ENCODE results near the gene GAPVD1. TPM values are rescaled to one million over a fixed set of nuclear protein-coding genes. Genes with fewer than 3 reads are reported as not detected.
"Not testable (repeated sequence)": the region's sequence is repeated elsewhere in the genome, so short reads cannot be mapped to it uniquely, and the experiment has no call there.

The GAPVD1 gene
- total RNA-seq, 2 donors from 2014 or later: 37.9 to 40.0 TPM

GRCh38 chr9:125295657-125296056 is 34.0 kb downstream of the GAPVD1 start:
- DNase-seq (no peak), ATAC-seq (no peak)
- intact Hi-C loops (cut with DNase I, micrococcal nuclease): no loop called here

GRCh38 chr9:125296843-125297372 is 35.3 kb downstream of the GAPVD1 start:
- peak; percentile 93 for ATAC-seq
- intact Hi-C loops (cut with DNase I, micrococcal nuclease): no loop called here
- DNase-seq: no peak

DNA sequence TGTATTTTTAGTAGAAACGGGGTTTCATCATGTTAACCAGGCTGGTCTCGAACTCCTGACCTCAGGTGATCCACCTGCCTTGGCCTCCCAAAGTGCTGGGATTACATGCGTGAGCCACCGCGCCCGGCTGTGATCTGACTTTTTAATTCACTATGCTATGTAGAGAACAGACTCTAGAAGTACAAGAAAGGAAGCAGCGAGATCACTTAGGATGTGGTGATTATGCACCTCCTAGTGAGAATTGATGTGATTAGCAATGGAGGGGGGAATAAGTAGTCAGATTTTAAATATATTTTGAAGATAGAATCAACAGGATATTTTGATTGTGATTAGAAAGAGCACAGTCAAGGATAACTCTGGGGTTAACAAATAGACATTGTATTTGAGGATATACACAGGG is 36.3 kb downstream of the GAPVD1 start:
- ATAC-seq: no peak

DNA sequence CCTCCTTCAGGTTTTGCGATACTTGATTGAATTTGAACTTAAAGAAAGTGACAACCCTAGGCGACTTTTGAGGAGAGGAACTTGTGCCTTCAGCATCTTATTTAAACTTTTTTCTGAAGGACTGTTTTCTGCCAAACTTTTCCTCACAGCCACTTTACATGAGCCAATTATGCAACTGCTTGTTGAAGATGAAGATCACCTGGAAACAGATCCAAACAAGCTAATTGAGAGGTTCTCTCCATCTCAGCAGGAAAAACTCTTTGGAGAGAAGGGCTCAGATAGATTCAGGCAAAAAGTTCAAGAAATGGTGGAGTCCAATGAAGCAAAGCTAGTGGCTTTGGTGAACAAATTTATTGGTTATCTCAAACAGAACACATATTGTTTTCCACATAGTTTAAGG is 40.6 kb downstream of the GAPVD1 start:
- DNase-seq (no peak), ATAC-seq (no peak)
- intact Hi-C loops (cut with DNase I, micrococcal nuclease): no loop called here

More for the DNA sequence above, 36.3 kb downstream of the GAPVD1 start:
- no peak for DNase-seq
- intact Hi-C loops (cut with DNase I, micrococcal nuclease): no loop called here

GRCh38 chr9:125304273-125304672 is 42.6 kb downstream of the GAPVD1 start:
- intact Hi-C loops (cut with DNase I, micrococcal nuclease): no loop called here
- DNase-seq: no peak
- ATAC-seq: no peak

DNA sequence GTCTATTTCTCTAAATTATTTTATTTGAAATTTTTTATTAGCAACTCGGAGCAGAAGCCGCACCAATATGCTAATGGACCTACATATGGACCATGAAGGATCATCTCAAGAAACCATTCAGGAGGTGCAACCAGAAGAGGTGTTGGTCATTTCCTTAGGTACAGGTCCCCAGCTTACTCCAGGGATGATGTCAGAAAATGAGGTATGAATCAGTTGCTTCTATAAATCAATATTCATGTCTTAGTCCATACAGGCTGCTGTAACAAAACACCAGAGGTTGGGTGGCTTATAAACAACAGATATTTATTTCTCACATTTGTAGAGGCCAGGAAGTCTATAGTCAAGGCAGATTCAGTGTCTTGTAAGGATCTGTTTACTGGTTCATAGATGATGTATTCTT is 50.8 kb downstream of the GAPVD1 start:
- intact Hi-C loops (cut with DNase I, micrococcal nuclease): no loop called here
- DNase-seq (no peak), ATAC-seq (no peak)

DNA sequence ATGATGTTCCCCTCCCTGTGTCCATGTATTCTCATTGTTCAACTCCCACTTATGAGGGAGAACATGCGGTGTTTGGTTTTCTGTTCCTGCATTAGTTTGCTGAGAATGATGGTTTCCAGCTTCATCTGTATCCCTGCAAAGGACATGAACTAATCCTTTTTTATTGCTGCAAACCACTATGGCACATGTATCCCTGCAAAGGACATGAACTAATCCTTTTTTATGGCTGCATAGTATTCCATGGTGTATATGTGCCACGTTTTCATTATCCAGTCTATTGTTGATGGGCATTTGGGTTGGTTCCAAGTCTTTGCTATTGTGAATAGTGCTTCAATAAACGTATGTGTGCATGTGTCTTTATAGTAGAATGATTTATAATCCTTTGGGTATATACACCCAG is 54.7 kb downstream of the GAPVD1 start:
- DNase-seq; ATAC-seq; intact Hi-C loops (cut with DNase I, micrococcal nuclease): not testable (repeated sequence)

DNA sequence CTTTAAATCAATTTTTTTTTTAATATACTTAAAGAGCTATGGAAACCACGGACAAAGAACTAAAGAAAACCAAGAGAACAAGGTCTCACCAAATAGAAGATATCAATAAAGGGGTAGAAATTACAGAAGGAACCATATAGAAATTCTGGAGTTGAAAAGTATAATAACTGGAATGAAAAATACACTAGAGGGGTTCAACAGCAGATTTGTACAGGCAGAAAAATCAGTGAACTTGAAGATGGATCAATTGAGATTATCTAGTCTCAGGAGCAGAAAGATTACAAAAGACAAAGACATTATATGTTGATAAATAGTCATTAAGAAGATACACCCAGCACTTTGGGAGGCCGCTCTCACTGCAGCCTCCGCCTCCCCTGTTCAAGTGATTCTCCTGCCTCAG is 56.1 kb downstream of the GAPVD1 start:
- intact Hi-C loops (cut with DNase I, micrococcal nuclease): no loop called here
- ATAC-seq: no peak
- no peak for DNase-seq

DNA sequence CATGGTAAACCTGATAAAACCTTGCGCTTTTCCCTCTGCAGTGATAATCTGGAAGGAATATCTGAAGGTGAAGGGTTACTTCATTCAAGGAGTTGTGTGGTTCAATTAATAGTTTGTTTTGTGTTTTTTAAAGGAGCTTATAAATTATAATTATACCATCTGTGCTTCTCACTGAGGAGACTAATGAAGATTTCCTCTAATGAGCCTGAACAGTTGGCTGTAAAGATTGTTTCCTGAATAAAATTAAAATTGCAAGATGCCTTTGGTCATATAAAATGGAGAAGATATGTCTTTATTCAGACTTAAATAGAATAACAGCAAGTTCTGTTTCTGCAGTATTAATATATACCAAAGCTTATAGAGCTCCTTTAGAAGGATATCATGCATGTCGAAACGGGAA is 59.9 kb downstream of the GAPVD1 start:
- no peak for ATAC-seq
- intact Hi-C loops (cut with DNase I, micrococcal nuclease): no loop called here
- DNase-seq: no peak

- intact Hi-C loops (cut with DNase I, micrococcal nuclease): no loop called here
- ATAC-seq (no peak), DNase-seq (no peak)
These were observed 62.0 kb downstream of the GAPVD1 start for GRCh38 chr9:125323615-125324014.

- no peak for ATAC-seq
- DNase-seq: no peak
- intact Hi-C loops (cut with DNase I, micrococcal nuclease): no loop called here
These were observed 64.2 kb downstream of the GAPVD1 start for GRCh38 chr9:125325826-125326225.

- intact Hi-C loops (cut with DNase I, micrococcal nuclease): no loop called here
- DNase-seq (no peak), ATAC-seq (no peak)
These were observed 68.4 kb downstream of the GAPVD1 start for GRCh38 chr9:125329978-125330377.

DNA sequence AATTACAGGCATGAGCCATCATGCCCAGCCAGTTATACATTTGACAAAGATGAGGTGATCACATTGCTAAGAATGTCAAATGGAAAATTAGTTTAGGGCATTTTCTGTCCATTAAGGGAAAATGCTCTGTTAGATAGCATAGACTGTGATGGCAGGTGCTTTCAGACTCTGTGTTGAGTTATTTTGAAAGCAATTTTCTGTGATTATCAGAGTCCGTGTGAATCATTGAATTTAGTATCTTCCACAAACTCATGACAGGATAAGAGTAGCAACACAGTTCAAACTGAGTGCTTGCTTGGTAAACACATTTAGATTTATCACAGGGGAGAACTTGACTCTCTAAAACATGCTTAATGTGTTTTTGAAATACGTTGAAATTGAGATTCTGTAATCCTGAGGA is 69.0 kb downstream of the GAPVD1 start:
- DNase-seq (no peak), ATAC-seq (no peak)
- intact Hi-C loops (cut with DNase I, micrococcal nuclease): no loop called here

DNA sequence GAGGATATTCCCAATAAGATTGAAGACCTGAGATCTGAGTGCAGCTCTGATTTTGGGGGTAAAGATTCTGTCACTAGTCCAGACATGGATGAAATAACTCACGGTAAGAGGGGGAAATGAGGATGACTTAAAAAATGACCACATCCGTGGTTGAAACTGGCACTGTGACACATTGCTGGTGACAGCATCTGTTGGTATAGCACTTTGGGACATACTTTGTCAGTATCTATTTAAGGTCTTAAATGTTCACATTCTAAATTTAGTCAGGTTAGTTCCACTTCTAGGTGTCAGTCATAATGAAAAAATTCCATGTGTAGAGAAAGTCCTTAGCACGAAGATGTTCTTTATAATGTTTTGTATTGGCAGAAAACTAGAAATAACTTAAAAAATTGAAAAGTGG is 70.9 kb downstream of the GAPVD1 start:
- DNase-seq (no peak), ATAC-seq (no peak)
- intact Hi-C loops (cut with DNase I, micrococcal nuclease): no loop called here

GRCh38 chr9:125337236-125337635 is 75.6 kb downstream of the GAPVD1 start:
- DNase-seq: no peak
- ATAC-seq: no peak
- intact Hi-C loops (cut with DNase I, micrococcal nuclease): no loop called here

GRCh38 chr9:125338929-125339328 is 77.3 kb downstream of the GAPVD1 start:
- DNase-seq (no peak), ATAC-seq (no peak)
- intact Hi-C loops (cut with DNase I, micrococcal nuclease): no loop called here

- no peak for DNase-seq
- ATAC-seq: no peak
- intact Hi-C loops (cut with DNase I, micrococcal nuclease): no loop called here
These were observed 79.9 kb downstream of the GAPVD1 start for GRCh38 chr9:125341566-125341965.

- ATAC-seq: no peak
- intact Hi-C loops (cut with DNase I, micrococcal nuclease): no loop called here
- DNase-seq: no peak
These were observed 82.1 kb downstream of the GAPVD1 start for GRCh38 chr9:125343518-125344275.

GRCh38 chr9:125346080-125346732 is 84.6 kb downstream of the GAPVD1 start:
- ATAC-seq (peak; percentile 87), DNase-seq (no peak)
- intact Hi-C loops (cut with DNase I, micrococcal nuclease): no loop called here

DNA sequence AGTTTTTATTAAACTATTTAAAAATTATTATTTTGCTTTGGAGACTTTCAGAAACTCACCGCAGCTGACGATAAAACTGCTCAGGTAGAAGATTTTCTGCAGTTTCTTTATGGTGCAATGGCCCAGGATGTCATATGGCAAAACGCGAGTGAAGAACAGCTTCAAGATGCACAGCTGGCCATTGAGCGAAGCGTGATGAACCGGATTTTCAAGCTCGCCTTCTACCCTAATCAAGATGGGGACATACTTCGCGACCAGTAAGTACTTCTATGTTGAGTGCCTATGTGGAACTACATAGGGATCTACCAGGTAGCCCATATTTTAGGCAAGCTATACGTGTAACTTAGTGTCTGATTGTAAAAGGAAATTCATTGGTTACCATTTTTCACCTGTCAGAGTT is 94.0 kb downstream of the GAPVD1 start:
- intact Hi-C loops (cut with DNase I, micrococcal nuclease): no loop called here
- DNase-seq: no peak
- ATAC-seq: no peak

Data from left colon (tissue), 2 donors.